ENCODE results near the gene POMP.
"Not testable (repeated sequence)": the region's sequence is repeated elsewhere in the genome, so short reads cannot be mapped to it uniquely, and the experiment has no call there.

The POMP gene

DNA sequence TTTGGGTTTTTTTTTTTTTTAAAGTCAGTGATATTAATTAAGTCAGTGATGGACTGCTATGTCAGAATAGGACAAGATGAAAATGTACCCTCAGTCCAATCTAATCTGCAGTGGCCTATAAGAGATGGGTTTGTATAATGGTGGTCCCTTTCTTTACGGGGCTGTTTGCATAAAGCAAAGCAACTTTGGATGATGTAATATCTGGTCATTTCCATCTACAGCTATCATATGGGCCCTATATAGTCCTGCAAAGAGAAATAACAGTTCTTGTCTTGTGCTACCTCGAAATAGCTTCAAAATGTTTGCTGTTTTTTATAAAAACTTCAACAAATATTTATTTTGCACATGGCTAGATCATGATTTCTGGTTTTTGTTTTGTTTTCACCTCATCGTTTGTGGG, 20.2 kb upstream of the POMP start:
- DNase-seq, result no peak

DNA sequence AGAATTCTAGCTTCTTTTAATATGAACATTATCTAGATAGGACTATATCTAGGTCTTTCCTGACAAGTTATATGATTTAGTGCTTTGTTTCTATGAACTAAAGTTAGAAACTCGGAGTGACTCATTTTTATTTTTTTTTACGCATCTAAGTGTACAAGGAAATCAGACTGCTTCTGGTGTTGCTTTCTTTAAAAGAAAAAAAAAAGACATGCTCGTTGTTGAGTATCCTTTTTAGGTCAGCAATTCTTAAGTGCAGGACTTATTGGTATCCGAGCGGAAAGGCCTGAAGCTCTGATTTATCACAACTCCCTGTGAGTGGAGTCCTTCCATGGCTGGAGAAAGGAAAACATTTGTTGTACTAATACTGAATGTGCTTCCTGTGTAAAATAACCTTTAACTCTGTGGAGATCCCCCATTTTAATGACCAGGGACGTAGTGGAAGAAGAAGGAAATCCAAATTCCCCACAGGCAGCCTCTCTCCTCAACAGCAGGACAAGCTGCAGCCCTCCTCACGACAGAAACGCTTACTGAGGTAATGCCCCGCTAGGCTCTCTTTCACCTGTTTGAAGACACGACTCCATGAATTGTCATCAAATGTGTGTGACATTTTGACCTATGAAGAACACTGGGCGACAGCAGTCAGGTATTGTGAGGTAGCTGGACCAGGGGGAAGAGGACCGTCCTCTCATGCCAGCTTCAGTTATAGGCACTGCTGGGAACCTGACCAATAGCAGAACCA, 17.9 kb upstream of the POMP start:
- DNase-seq, result no peak

DNA sequence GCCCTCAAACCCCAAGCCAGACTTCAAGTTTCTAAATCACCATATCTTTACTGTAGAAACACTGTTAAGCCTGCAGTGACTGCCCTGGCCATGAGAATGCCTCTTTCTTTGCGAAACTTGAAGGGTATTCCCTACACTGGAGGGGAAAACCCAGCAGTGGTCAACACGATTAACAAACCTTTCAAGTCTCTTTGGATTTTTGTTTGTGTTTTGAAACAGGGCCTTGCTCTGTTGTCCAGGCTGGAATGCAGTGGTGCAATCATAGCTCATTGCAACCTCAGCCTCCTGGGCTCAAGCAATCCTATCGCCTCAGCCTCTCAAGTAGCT, 17.4 kb upstream of the POMP start:
- DNase-seq, result no peak

DNA sequence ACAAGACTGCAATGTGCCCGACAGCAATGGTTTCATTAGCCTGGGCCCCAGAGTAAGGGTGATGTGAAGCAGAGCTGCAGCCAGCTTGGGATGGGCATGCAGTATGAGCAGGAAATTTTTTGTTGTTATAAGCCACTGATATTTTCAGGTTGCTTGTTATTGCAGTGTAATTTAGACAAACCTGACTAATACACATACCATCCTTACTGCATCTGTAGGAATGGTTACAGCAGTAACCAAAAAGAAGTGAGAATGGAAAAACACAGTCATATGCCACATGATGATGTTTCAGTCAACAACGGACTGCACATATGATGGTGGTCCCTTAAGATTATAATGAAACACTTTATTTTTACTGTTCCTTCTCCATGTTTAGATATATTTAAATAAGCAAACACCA, 8.6 kb upstream of the POMP start:
- DNase-seq, result no peak

DNA sequence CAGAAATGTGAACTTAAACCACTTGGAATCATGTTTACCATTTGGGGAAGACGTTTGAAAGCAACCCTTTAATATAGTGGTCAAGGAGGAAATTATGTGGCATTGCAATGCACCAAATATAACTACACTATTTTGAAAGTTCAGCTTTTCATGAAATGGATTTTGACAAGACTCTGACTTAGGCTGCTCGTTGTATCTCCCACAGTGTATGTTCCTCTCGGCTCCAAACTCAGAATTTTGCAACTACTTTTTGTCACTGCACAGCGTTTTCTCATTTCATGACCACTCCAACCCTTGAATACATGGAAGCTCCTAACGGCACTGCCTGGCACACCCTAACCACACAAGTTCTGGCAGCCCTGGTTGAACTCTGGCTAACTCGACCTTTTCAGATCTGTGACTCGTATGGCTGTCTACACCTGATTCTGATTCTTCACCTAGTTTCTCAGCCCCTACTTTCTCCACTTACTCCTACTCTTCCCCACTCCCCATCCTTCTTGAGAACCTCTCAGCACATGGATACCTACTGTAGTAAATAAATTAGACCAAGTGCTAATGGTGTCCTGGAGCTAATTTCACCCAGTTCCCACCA, 7.0 kb upstream of the POMP start:
- no peak for DNase-seq

DNA sequence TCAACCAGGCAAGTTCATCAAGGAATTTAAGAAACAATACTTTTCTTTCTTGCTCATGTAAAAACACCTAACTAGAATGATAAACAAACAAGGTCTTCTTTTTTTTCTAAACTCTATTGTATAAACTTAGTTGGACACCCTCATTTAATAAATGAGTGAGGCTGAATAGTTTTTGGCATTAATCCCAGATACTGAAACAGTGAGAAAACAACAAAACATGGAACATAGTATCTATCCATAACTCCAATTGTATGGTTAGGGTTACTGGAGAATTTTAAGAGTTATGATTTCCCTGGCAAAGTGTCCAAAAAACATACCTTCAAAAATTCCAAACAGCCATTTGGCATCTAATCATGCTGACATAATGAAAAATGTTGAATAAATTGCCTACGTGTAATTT, 5.8 kb upstream of the POMP start:
- DNase-seq, result no peak

DNA sequence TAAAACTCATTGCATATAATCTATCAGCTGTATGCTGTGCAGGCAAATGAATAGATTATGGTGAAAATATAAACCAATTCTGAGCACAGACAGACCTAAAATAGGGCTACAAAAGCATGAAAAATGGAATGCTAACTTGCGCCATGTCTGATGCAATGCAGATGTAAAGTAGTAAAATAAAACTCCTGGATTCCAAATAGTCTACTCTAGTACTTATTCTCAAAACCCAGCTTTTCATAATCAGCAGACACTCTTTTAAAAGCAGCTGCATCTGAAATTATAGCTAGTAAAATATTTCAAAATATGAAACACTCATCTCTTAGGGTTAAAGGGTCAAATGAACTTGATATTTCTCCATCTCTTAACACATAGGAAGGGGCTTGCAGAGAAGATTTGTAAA, 4.7 kb upstream of the POMP start:
- DNase-seq, result no peak

DNA sequence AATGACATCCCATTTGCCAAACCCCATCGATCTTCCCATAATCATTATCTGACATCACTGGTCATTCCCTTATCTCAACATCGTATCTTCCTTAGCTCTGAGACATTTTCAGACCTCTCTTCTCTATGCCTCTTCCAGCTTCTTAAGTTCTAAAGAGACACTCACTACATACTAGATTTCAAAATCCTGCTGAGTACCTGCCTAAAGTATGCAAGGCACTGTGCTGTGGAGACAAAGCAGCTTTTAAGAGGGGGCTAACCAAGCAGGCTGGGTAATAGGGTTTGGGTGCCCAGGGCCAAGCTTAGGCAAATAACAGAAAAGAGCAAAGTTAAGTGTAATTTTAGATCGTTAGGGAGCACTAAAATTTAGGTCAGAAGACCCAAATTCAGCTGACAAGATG, 3.4 kb upstream of the POMP start:
- no peak for DNase-seq

DNA sequence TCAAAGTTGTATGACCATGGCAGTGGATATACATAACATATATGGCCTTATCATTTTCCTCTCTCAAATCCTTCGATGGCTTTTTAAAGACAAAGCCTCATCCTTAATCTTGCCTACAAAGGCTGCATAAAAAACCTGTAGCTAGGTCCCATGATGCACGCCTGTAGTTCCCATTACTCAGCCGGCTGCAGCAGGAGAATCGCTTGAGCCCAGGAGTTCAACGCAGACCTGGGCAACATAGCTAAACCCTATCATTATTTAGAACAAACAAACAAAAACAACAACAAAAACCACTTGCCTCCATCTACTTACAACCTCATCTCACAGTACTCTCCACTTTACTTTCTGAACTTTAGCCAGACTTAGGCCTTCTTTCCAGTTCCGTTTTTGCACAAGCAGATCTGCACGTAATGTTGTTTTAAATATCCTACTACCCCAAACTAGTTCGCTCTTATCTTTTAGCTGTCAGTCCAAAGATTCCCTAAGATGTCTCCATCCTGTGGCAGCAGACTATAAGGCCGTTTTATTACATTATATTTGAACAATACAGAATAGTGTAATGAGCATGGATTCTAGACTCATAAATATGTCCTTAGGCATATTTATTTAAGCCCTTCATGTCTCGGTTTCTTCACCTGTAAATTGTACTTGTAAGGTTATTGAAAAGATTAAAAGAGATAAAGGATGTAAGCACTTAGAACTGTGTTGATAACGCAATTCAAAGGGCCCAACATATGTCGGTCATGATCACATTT, 969 bp upstream of the POMP start:
- peak; percentile 7 for DNase-seq

DNA sequence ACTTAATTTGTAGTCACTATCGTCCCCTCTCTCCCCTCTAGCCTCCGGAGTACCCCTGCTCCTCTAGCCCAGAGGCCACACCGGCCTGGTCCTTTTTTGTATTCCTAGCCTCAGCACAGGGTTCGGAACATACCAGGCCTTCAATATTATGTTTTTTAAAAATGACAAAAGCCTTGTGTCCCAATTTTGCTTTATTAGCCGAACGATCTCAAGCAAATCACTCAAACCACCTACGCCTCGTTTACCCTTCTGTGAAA, 463 bp upstream of the POMP start:
- DNase-seq, result peak; percentile 32

DNA sequence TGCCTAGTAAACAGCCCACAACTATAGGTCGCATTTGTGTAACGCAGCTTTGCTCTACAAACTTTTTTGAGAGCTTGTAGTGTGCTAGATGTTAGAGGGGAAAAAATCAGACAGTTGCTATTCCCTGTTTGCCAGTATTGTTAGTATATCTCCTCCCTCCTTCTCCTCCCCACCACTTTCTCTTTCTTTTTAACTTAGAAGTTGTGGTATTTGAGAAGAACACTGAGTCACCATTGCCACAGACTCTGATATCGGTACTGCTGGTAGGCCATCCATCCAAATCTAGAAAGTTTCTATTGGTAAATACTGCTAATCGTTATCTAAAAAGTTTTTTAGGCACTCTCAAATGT, 666 bp downstream of the POMP start:
- no peak for DNase-seq

DNA sequence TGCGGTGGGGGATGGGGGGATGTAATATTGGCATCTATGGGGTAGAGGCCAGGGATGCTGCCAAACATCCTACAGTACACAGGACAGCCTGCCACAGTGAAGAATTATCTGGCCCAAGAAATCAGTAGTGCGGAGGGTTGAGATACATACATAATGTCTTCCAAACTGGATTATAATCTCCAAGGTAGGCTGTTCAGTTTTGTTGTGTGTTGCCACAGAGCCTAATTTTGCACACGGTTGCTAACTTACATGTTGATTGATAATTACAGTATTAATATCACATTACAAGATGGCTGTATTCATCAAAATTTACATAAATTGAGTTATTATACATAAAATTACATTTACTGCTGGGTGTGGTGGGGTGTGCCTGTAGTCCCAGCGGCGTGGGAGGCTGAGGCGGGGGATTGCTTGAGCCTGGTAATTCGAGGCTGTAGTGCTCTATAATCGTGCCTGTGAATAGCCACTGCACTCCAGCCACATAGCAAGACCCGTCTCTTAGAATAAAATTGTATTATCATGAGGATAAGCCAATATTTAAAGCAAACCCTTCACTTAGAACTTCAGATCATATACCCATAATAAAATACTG, 8.1 kb downstream of the POMP start:
- DNase-seq, result no peak

DNA sequence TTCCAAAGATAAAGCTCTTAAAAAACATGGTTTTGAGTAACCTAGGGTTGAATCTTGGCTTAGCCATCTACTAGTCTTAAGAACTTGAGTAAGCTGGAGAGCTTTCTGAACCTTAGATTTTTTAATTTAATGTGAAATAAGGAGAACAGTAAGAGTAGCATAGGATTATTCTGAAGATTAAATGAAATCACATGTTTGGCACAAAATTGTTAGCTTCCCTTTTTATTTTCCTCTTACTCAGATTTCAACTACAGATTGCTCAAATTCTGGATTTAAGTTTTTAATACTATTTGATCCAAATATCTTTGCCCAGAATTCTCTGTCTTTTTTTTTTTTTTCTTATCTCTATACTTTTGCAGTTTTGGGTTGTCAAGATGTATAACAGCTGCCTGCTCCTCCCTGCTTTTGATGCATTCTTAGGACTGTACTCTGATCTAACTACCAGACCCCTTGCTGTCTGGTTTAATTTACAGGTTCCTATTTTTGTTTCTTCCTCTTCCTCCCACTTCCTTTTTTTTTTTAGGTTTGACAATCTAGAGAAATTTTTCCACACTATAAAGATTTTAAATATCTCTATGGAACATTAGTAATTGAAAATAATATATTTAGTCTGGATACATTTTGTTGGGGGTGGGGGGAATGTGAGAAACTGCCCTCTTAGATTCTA, 12.3 kb downstream of the POMP start:
- no peak for DNase-seq

DNA sequence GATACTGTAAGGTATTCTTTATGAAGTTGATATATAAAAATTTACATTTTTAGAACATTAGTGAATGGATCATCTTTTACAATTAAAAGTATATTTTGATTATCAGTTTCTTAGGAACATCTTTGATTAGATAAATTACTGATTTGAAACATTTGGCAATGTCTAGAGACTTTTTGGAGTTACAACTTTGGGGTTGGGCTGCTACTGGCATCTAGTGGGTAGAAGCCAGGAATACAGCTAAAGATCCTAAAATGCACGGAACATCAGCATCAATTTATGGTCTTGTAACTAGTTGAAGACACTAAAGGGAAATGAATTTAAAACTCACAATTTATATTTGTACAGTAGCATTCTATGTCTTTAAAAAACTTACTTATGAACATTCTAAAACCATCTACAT, 19.9 kb downstream of the POMP start:
- DNase-seq, result no peak

DNA sequence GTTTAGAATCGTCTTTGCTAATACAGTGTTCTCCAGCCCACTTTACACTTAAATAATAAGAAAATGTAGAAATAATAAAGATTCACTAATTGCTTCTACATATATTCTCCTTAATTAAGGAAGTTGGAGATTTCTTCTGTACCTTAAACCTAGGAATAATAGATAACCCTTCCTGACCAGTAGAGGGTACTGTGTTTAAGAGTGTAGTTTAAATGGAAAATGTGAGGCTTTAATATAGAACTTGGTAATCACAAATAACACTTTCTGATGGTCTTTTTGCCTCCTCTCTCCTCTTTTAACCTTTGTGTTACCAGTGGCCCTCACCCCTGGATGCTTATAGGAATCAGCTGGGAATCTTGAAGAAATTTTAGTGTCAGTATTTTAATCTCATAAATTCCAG, 20.7 kb downstream of the POMP start:
- no peak for DNase-seq

DNA sequence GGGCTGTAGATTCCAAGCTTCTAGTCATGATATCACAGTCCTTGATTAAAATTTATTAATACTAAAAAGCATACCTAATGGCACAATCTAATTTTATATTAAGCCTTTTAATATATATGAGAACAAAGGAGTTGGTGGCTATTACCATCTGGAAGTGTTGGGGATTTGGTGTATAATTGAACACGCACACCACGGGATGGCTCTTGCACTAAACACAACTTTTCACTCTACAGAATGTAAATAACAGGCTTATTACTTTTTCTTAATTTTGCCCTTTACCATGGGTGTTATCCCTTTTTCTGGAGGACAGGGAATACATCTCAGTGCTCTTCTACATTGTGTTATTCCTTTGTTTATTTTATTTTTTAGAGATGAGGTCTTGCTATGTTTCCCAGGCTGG, 21.6 kb downstream of the POMP start:
- no peak for DNase-seq

DNA sequence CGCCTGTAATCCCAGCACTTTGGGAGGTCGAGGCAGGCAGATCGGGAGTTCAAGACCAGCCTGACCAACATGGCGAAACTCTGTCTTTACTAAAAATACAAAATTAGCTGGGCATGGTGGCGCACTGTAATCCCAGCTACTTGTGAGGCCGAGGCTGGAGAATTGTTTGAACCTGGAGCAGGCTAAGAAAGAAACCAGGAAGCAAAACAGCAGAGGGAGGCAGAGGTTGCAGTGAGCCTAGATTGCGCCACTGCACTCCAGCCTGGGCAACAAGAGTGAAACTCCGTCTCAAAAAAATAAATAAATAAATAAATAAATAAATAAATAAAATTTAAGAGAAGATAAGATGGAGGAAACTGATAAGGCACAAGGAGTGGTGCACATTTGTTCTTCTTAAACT, 24.2 kb downstream of the POMP start:
- not testable (repeated sequence) for DNase-seq

DNA sequence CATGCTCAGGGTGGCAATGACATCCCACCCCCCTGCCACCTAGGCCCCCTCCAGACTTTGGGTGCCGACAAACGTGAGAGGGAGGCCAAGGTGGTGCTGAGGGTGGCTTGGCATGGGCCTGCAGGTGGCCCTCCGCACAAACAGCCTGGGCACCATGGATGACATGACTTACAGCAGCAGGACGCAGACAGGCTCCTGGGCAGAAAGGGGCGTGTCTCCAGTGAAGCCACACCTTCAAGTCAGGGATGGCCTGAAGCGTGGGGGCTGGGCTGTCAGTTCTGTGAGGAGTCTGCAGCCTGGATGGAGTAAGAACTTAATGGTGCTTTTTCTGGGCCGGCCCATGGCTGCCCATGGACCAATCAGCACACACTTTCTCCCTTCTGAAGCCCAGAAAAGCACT, 25.3 kb downstream of the POMP start:
- DNase-seq, result no peak

DNA sequence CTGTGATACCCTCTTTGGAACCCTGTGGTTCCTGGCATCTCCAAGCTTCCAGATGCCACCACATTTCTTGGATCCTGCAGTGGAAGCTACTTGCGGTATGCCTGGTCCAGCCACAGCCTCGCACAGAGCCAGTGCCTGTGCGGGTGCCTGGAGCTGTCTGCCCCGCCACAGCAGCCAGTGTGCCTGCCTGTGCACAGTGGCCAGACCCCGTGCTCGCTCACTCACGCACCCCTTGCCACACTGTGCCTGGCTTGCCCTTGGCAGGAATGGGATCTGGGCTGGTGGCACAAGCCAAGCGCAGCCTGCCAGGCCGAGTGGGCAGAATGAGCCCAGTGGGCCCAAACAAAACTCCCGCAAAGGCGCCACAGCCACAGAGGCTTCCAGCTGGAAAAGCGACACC, 26.2 kb downstream of the POMP start:
- no peak for DNase-seq

DNA sequence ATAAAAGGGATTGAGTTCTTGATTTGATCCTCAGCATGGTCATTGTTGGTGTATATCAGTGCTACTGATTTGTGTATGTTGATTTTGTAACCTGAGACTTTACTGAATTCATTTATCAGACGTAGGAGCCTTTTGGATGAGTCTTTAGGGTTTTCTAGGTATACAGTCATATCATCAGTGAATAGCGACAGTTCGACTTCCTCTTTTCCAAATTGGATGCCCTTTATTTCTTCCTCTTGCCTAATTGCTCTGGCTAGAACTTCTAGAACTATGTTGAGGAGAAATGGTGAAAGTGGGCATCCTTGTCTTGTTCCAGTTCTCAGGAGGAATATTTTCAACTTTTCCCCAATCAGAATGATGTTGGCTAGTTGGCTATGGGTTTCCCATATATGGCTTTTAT, 27.0 kb downstream of the POMP start:
- no peak for DNase-seq

DNA sequence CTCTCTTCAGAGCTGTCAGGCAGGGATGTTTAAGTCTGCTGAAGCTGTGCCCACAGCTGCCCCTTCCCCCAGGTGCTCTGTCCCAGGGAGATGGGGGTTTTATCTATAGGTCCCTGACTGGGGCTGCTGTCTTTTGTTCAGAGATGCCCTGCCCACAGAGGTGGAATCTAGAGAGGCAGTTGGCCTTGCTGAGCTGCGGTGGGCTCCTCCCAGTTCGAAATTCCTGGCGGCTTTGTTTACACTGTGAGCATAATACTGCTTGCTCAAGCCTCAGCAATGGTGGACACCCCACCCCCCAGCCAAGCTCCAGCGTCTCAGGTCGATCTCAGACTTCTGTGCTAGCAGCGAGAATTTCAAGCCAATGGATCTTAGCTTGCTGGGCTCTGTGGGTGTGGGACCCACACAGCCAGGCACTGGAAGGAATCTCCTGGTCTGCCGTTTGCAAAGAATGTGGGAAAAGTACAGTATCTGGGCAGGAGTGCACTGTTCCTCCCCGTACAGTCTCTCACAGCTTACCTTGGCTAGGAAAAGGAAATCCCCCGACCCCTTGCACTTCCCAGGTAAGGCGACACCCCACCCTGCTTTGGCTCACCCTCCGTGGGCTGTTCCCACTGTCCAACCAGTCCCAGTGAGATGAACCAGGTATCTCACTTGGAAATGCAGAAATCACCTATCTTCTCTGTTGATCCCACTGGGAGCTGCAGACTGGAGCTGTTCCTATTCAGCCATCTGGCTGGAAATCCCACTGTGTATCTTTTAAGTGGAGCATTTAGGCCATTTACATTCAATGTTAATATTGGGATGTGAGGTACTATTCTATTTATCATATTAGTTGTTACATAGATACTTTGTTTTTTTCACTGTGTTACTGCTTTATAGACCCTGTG, 34.9 kb downstream of the POMP start:
- DNase-seq, result peak; percentile 1

DNA sequence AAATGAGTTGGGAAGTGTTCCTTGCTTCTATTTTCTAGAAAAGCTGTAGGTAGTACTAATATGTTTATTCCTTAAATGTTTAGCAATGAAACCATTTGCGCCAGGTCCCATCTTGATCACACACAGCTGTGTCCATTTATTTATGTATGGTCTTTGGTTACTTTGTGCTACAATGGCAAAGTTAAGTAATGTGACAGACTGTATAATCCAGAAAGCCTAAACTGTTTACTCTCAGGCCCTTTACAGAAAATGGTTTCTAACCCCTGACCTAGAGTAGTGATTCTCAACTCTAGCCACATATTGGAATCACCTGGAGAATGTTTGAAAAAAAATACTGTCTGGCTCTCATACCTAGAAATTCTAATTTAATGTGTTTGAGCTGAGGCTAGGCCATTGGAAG, 38.5 kb downstream of the POMP start:
- DNase-seq, result no peak

DNA sequence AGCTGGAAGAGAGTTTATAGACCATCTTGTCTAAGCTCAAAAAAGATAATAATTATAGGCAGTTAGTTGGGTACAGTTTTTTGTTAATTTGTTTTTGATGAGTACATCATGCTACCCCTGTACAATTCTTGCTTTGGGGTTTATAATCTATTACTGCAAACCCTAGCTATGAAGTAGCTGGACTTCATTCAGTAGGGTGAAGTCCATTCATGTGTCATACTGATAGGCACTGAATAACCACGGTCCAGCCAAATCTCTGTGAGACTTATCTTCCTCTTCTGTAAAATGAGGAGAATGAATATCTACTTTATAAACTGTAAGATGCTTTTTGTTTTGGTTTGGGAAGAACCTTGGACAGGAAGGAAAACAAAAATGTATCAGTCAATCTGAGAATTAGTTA, 40.3 kb downstream of the POMP start:
- DNase-seq, result no peak

Measured in NCI-H2227 treated with DMSO at 0.1 percent for 48 hours (cell line).